ENCODE measurements around the gene PFN1. TPM values are rescaled to one million over a fixed set of nuclear protein-coding genes. Genes with fewer than 3 reads are reported as not detected.

Gene PFN1
- total RNA-seq, 1 experiment from 2014 or later: 1,180 TPM

- no peak for DNase-seq (ENCODE audit: low spot score)
Observed at GRCh38 chr17:4896332-4897197, 51.8 kb downstream of the PFN1 start.

DNA sequence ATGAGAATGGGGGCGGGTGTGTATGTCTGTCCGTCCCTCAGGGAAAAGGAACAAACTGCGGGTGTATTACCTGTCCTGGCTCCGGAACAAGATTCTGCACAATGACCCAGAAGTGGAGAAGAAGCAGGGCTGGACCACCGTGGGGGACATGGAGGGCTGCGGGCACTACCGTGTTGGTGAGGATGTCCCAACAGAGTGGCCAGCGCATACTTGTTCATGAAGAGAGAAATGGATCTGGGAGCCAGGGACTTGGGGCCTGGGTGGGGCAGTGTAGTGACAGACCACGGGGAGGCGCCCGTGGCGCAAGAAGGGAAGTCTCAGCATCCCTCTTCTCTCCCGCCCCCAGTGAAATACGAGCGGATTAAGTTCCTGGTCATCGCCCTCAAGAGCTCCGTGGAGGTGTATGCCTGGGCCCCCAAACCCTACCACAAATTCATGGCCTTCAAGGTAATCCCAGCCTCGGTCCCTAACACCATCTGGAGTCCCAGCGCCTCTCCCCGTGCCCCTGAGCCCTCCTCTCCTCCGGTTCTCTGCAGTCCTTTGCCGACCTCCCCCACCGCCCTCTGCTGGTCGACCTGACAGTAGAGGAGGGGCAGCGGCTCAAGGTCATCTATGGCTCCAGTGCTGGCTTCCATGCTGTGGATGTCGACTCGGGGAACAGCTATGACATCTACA lies 52.5 kb downstream of the PFN1 start:
- DNase-seq (ENCODE audit: low spot score): no peak

Other genes starting within 250 kb of the PFN1 start
- gene PELP1, start 244.4 kb downstream of the PFN1 start, total RNA-seq (2014; rRNA removed; shearing (Covaris generic)): 23.5 and 29.5 TPM in 2 replicates
- 6.7 and 12.3 TPM in 2 replicates for gene ARRB2, start 237.9 kb downstream of the PFN1 start, total RNA-seq (2014; rRNA removed; shearing (Covaris generic))
- gene MED11, start 217.1 kb downstream of the PFN1 start, total RNA-seq (2014; rRNA removed; shearing (Covaris generic)): 29.9 and 33.3 TPM in 2 replicates
- 0.07 and 0.21 TPM in 2 replicates for gene ZMYND15, start 208.7 kb downstream of the PFN1 start, total RNA-seq (2014; rRNA removed; shearing (Covaris generic))
- gene CXCL16, start 208.6 kb downstream of the PFN1 start, total RNA-seq (2014; rRNA removed; shearing (Covaris generic)): 5.1 and 8.1 TPM in 2 replicates
- not detected in 2 replicates for gene TM4SF5, start 176.6 kb downstream of the PFN1 start, total RNA-seq (2014; rRNA removed; shearing (Covaris generic))
- not detected in 2 replicates for gene VMO1, start 162.2 kb downstream of the PFN1 start, total RNA-seq (2014; rRNA removed; shearing (Covaris generic))
- gene GLTPD2, start 159.6 kb downstream of the PFN1 start, total RNA-seq (2014; rRNA removed; shearing (Covaris generic)): not detected in 2 replicates
- 351 and 425 TPM in 2 replicates for gene PSMB6, start 152.4 kb downstream of the PFN1 start, total RNA-seq (2014; rRNA removed; shearing (Covaris generic))
- gene PLD2, start 141.4 kb downstream of the PFN1 start, total RNA-seq (2014; rRNA removed; shearing (Covaris generic)): 17.6 and 18.0 TPM in 2 replicates
- 31.4 and 31.6 TPM in 2 replicates for gene MINK1, start 115.2 kb downstream of the PFN1 start, total RNA-seq (2014; rRNA removed; shearing (Covaris generic))
- gene C17orf107, start 49.0 kb downstream of the PFN1 start, total RNA-seq (2014; rRNA removed; shearing (Covaris generic)): 0.07 and 0.48 TPM in 2 replicates
- not detected in 2 replicates for gene CHRNE, start 45.4 kb downstream of the PFN1 start, total RNA-seq (2014; rRNA removed; shearing (Covaris generic))
- gene GP1BA, start 16.3 kb downstream of the PFN1 start, total RNA-seq (2014; rRNA removed; shearing (Covaris generic)): 0.17 TPM in 1 of 2 replicates, not detected in the other
- 80.8 and 82.6 TPM in 2 replicates for gene SLC25A11, start 8.5 kb downstream of the PFN1 start, total RNA-seq (2014; rRNA removed; shearing (Covaris generic))
- 48.2 and 49.2 TPM in 2 replicates for gene RNF167, start 8.3 kb downstream of the PFN1 start, total RNA-seq (2014; rRNA removed; shearing (Covaris generic))
- 4.0 and 12.3 TPM in 2 replicates for gene ENO3, start 2.6 kb upstream of the PFN1 start, total RNA-seq (2014; rRNA removed; shearing (Covaris generic))
- gene SPAG7, start 19.3 kb upstream of the PFN1 start, total RNA-seq (2014; rRNA removed; shearing (Covaris generic)): 74.4 and 90.6 TPM in 2 replicates
- 2.4 and 7.1 TPM in 2 replicates for gene CAMTA2, start 39.1 kb upstream of the PFN1 start, total RNA-seq (2014; rRNA removed; shearing (Covaris generic))
- gene INCA1, start 49.0 kb upstream of the PFN1 start, total RNA-seq (2014; rRNA removed; shearing (Covaris generic)): 0.88 and 1.5 TPM in 2 replicates
- 123 and 125 TPM in 2 replicates for gene KIF1C, start 49.4 kb upstream of the PFN1 start, total RNA-seq (2014; rRNA removed; shearing (Covaris generic))
- gene SLC52A1, start 86.9 kb upstream of the PFN1 start, total RNA-seq (2014; rRNA removed; shearing (Covaris generic)): 0.05 and 0.16 TPM in 2 replicates
- gene ZFP3, start 129.9 kb upstream of the PFN1 start, total RNA-seq (2014; rRNA removed; shearing (Covaris generic)): 0.72 and 1.1 TPM in 2 replicates
- gene ZNF232, start 163.3 kb upstream of the PFN1 start, total RNA-seq (2014; rRNA removed; shearing (Covaris generic)): not detected in 2 replicates
- 0.07 TPM in 1 of 2 replicates, not detected in the other for gene USP6, start 167.5 kb upstream of the PFN1 start, total RNA-seq (2014; rRNA removed; shearing (Covaris generic))
- gene ZNF594, start 243.3 kb upstream of the PFN1 start, total RNA-seq (2014; rRNA removed; shearing (Covaris generic)): 16.1 and 20.9 TPM in 2 replicates

Measured in A172 (cell line).